ENCODE data around the gene APPBP2.

DNA sequence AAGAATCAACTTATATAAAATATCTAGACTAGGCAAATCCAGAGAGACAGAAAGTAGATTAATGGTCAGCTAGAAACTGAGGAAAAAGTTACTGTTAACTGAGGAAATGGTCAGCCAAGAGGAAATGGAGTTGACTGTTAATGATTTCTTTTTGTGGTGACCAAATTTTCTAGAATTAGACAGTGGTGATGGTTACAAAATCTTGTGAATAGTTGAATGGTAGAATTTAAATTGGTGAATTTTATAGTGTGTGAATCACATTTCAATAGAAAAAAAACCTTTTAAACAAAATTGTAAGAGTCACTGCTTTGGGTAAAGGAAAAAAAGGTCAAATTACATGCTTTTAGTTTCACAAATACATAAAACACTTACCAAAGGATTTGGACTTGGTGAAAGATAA lies 30.0 kb downstream of the APPBP2 start:
- TF ChIP-seq, protein P1, sequence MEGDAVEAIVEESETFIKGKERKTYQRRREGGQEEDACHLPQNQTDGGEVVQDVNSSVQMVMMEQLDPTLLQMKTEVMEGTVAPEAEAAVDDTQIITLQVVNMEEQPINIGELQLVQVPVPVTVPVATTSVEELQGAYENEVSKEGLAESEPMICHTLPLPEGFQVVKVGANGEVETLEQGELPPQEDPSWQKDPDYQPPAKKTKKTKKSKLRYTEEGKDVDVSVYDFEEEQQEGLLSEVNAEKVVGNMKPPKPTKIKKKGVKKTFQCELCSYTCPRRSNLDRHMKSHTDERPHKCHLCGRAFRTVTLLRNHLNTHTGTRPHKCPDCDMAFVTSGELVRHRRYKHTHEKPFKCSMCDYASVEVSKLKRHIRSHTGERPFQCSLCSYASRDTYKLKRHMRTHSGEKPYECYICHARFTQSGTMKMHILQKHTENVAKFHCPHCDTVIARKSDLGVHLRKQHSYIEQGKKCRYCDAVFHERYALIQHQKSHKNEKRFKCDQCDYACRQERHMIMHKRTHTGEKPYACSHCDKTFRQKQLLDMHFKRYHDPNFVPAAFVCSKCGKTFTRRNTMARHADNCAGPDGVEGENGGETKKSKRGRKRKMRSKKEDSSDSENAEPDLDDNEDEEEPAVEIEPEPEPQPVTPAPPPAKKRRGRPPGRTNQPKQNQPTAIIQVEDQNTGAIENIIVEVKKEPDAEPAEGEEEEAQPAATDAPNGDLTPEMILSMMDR (conservative IDR thresholded peaks at IDR 0.05): no peak
- TF ChIP-seq EZH2 (IDR thresholded peaks at IDR 0.05; ENCODE audit: low read depth): no peak

Measured in PC-9 (cell line).